Measurements from ENCODE around the gene TNFSF10. TPM values are rescaled to one million over a fixed set of nuclear protein-coding genes. Genes with fewer than 3 reads are reported as not detected.

Gene TNFSF10
- polyA plus RNA-seq, 5 donors = 39.0 to 52.7 (median 42.3) TPM

DNA sequence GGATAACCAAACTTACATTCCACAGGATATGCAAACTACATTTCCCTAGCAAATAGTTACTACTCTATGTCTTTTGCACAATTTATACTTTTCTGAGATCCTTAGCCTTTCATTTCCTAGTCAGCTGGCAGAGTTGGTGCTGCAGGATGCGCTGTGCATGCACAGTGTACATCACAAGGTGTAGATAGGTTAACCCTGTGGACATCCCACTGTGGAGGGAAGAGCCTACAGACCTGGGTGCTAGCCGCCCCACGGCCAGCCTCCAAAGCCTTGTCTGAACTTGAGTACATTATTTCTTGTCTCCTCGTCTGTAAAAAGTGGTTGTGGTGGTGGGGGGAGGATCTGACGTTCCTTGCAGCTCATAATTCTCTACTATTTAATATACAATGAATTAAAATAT is 3.5 kb downstream of the TNFSF10 start:
- DNase-seq = no peak

DNA sequence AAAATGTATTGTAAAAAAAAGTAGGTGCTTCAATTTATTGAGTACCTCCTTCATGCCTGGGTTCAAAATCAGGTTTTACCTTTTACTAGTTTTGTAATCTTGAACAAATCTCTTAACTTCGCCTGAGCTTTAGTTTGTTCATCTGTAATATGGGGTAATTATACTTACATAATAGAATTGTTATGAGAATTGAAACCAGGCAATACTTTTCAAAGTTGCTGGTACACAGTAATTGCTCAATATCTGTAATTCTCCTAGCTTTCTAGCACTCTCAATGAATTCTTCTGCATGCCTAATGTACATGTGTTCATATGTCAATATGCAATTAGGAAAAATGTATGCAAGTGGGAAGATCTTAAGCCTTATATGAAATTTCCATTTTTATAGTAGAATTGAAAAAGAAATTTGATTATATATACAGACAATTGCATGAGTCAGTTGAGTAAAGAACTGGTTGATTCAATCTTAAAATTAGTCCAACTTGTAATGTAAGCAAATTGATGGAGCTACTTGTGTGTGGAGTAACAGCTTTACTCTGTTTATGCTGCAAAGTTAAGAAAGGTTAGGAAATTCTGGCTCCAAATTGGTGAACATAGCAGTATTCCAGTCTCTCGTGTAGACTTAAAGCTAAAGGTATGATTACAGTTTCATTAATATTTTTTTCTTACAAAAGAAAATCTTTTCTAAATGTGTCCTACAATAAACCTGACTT is 4.1 kb downstream of the TNFSF10 start:
- DNase-seq = no peak

DNA sequence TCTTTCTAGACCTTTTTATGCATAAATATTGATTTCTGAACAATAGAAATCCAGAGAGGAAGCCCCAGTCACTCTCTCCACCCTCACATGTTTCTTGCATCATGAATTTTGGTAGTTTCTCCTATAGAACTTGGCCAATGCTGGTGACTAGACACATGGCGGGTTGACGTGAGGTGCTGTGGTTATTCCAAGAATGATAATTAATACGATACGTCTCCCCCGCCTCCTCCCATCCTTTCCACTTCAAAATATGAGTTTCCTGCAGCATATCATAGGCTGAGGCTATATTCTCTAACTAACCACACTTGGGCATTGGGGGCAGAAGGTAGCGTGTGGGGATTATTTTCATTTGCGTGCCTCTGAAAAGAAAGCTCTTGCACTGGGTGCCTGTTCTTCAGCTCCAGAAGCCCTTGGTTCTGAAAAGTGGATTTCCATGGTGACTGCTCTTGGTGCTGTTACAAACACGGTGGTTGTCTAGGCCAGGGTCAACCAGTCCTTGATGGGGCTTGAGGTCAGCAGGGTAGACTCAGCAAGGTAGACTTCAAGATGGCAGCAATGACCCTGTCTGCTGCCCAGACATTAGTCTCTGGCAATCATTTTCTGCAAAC is 5.3 kb downstream of the TNFSF10 start:
- no peak for DNase-seq

DNA sequence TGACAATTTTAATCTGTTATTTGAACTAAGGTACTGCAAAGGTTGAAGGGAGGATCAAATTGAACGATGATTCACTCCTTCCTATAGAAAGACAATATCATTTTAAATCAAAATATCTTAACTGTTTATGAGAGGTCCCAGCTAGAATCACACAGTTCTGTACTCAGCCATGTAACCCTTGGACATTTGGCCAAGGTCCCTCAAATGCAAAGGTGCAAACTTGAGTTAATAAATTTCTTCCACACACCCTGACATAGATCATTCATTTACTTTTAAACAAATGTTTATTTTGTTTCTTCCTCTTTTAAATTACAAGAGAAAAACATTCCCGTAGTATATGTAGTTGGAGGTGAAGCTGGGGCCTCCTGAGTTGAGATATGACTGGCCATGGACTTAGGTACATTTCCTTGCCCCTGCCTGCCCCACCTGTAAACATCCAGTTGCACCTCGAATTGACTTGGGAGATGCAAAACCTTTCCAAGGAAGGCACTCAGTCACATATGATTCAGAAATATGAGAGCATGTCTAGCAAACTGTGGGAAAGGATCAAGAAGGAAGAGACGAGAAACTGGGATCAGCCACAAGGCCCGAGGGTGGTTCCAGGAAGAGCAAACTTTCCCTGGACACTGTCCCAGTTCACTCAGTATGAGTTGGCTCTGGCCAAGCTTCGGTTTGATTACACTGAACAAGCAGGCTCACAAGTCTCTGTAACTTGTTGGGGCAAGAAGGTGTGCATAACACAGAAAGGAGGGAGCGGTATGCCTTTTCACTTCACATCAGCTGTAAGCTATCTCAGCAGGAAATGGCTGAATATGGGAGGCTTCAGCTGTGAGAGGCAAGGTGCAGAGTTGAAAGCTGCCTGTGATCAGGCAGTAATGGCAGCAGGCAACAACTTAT is 6.7 kb downstream of the TNFSF10 start:
- no peak for DNase-seq

DNA sequence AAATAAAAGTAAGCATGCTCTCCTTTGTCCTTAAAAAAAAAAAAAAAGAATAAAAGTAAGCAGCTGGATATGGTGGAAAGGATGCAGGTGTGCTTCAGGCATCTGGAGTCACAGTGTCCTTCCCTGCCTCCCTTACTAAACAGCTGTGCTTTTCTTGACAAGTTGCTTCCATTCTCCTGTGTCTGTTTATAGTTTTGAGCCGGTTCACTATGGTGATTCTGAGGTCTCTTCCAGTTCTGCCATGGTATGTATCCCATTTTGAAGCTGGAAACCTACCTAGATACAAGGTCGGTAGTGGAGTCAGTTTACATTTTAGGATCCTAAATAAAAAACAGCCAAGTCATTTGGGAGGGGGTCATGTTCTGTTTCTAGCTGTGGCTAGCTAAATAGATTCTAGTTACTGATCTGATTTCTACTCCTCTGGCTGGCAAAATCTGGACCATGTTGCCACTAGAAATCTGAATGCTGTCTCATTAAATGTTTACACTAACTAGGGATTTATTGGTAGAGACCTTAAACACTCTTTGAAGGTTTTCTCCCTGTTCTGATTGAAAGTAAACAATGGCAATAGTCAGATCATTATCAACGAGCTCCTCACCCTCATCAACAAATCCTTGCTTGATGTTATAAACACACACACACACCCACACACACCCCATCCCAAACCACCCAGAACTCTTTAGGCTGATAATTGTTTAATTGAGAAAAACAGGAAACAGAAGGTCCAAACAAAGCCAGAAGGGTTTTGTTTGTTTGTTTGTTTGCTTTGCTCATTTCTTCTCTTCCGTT is 7.9 kb downstream of the TNFSF10 start:
- no peak for DNase-seq

DNA sequence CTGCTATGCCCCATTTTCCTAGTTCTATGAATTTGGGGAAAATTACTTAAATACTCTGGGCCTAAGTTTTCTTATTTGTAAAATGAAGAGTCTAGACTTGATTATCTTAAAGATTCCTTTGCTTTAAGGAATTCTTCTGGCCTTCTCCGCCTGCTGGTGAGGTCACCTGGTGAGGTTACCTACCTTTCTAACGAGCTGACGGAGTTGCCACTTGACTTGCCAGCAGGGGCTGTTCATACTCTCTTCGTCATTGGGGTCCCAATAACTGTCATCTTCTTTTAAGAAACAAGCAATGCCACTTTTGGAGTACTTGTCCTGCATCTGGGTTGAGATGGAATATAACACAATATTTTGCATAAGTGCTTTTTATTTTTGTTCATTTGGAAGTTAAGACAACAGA is 8.6 kb downstream of the TNFSF10 start:
- DNase-seq = no peak

DNA sequence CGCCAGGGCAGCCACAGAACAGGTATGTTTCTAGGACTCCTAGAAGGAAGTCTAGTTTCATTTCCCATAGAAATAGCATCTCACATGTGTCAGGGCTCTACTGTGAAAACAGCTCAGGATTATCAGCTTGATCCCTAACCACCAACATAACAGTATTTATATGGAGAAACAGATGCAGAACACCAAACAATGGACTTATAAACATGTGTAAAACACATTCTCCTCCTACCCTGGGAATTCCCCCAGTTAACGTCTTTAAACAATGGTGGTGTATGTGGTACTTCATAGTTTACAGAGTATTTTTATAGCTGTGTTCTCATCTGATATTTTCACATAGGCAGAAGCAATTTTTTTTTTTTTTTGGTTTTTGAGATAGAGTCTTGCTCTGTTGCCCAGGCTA is 9.7 kb downstream of the TNFSF10 start:
- DNase-seq = no peak

DNA sequence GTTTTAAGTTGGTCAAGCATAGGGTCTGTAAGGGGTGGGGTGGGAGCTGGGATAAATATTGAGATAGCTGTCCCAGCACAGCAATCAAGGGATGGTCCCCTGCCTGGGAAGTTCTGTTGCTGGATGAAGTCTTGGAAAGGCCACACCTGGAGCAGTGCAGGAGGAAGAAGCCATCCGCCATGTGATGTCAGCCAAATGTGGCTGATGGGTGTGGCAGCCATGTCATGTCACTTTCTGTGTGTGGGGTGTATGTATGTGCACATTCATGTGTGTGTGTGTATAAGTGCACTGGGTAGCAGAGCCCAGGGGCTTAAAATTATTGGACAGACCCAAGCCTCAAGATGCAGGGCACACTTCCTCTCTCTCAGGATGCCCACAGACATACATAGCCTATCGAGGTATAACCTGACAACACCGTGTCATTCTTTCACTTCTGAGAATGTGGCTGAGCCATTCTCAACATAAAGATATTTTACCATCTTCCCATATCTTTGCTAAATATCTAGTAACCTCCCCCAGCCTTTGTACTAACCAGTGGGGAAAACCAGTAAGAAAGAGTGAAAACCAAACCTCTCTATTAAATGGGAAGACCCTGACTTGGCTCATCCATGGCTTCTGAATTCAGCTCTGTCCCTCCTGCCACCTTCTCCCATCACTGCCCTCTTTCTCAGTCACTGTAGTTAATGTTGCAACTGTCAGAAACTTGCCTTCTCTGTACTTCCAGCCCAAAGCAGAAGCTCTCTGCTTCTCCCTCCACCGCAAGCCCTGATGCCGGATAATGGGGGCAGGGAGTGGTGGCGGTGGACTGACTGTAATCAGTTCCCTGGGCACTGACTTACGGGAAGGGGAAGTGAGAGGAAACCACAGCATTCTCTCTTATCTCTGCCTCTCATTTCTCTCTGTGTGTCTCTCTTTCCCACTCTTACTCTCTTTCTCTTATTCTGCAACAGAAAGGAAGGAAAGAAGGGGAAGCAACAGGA is 11.2 kb downstream of the TNFSF10 start:
- no peak for DNase-seq

DNA sequence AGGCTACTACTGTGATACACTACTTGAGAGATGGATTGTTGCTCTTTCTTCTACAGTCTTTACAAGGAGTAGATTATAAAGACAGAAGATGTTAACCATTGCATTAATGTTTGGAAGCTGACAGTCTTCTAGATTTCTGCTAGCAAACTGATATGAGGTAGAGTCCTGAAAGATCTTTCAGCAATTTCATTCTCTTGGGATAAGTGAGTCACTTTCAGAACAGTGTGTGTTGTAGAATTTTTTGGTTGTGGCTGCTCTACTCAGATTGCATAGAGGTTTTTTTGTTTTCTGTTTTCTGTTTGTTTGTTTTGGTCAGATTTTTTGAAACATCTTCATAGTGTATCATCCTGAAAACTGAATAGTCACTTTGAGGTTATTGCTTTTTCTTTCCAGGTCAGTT is 17.1 kb downstream of the TNFSF10 start:
- no peak for DNase-seq

DNA sequence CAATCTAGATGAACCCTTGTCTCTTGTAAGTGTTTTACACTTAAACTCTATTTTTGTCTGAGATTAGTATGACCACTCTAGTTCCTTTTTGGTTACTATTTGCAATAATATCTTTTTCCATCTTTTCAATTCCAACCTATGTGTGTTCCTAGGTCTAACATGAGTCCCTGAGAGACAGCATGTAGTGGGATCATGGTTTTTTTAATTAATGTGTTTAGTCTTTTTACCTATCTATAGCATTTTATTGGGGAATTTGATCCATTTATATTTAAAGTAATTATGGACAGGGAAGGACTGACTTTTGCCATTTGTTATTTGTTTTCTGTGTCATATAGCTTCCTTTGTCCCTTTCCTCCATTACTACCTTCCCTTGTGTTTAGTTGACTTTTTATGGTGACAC is 21.7 kb downstream of the TNFSF10 start:
- DNase-seq = no peak

DNA sequence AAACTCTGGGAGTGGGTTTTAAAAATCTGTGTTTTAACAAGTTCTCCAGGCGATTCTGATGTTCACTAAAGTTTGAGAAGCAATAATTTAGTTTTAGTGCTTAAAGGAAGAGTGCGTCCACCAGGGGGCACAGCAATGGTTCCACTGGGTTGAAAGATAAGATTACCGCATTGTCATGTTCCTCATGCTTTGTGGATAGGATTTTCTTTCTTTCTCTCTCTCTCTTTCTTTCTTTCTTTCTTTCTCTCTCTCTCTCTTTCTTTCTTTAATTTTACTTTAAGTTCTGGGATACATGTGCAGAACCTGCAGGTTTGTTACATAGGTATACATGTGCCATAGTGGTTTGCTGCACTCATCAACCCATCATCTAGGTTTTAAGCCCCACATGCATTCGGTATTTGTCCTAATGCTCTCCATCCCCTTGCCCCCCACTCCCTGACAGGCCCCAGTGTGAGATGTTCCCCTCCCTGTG is 33.0 kb downstream of the TNFSF10 start:
- peak in 1 of 2 donors; percentile 59 for DNase-seq

DNA sequence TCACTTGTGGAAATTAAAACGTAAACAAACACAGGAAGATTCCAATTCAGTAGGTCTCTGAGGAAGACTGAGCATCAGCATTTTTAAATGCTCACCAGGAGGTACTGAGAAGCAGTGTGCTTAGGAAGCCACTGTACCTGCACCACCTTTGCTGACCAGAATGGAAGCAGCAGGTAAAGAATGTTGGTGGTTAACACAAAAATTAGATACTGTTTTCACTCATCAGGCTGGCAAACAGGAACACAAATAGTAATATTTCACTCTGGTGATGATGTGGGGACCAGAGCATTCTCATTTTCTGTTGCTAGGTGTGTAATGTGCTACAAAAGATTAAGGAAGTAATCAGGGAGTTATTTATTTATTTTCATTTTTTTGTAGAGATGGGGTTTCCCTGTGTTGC is 45.1 kb downstream of the TNFSF10 start:
- no peak for DNase-seq

DNA sequence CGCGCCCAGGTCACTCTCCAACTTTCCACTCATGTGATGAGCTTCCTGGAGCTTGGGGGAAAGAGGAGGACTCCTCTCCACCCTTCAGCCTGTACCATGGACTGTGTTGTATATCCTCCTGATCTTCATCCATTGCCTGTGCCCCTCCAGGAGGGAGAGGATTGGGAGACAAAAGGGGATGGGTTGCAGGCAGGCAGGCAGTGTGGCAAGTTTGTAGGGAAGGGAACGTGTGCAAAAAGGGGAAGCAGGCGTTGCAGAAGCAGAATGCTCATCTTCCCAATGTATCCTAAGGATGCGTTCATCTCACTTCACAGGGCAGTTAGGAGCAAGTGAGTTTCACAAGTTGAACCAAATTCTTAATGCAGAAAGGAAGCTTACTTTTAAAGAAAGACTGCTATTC is 46.9 kb downstream of the TNFSF10 start:
- no peak for DNase-seq

DNA sequence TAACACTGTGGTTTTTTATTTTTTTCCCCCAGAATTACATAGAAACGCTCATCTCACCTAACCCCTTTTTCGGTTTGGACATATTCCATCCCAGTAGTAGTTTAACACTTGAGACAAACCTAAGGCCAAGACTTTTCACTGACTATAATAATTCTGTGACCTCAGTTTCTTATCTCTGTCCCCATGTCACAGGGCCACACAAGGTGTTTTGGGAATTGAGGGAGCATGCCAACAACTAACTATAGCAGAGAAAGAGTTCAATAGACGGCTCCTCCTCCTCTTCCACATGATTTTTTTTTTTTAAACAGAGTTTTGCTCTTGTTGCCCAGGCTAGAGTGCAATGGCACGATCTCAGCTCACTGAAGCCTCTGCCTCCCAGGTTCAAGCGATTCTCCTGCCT is 47.5 kb downstream of the TNFSF10 start:
- DNase-seq = no peak

DNA sequence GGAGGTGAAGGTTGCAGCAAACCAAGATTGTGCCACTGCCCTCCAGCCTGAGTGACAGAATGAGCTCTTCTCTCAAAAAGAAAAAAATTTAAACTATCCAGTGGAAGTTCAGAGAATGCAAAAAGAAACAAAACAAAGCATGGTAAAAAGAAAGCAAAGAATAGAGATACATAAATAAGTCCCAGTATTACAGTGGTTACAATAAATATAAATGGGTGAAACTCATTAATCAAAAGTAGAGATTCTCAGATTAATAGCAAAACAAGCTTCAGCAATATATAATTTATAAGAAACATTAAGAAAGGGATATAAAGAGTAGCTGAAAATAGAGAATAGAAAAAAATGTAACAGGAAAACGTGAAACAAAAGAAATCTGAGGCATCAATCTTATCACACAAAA is 51.3 kb downstream of the TNFSF10 start:
- DNase-seq = no peak

DNA sequence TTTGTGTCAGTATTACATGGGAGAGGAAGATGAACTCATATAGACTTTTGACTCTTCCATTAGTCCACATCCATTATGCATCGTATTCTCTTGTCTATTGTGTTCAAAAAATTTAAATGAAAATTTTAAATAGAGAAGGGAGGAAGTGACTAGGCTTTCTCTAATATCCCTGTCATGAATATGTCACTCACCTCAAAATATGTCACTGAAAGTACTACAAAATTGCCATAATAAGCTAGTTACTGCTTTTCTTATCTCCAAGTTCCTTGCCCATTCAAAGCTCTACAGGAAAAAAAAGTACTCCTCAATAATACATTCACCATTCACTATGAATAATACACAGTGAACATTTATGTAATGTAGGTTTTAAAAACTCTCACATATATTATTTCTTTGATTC is 52.6 kb downstream of the TNFSF10 start:
- no peak for DNase-seq

DNA sequence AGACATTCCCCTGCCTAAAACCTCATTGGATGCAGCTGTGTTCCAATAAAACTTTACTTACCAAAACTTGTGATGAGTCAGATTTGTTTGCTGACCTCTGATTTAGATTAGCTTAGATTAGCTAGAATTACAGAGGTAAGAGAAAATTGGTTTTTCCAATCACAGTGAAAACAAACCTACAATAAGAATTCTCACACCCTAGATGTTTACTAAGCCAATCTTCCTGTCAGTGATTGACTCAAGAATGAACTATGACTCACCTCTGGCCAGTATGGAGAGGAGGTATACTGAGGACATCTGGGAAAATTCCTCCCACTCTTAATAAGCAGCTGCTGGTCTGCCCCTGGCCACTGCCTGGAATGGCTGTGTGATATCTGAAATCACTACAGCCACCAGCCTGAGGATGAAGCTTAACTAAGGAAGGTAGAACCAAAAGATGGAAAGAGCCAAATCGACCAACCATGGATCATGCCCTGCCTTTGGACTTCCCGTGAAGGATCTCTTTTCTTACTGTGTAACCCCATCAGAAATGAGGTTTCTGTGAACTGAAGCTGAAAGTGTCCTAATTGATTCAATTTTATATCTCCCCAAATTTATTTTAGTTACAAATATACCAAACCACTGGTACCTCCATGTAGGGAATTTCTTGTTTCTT is 55.9 kb downstream of the TNFSF10 start:
- no peak for DNase-seq

DNA sequence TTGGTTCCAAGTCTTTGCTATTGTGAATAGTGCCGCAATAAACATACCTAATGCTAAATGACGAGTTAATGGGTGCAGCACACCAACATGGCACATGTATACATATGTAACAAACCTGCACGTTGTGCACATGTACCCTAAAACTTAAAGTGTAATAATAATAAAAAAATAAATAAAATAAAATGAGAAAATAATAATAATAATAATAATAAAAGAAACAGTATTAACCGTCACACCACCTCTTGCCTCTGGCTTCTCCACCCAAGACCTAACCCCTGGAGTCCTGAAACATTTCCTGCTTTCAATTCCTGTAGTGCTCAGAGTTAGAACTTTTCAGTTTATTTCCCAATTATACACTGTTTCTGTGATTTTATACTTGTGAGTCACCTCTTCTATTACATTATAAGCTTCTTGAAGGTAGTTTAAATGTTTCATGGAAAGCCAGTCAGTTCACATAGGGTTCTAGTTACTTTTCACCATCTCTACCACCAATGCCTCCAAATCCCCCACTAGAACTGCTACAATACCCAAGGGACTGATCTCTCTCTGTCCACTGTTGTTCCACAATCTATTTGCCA is 56.6 kb downstream of the TNFSF10 start:
- no peak for DNase-seq

DNA sequence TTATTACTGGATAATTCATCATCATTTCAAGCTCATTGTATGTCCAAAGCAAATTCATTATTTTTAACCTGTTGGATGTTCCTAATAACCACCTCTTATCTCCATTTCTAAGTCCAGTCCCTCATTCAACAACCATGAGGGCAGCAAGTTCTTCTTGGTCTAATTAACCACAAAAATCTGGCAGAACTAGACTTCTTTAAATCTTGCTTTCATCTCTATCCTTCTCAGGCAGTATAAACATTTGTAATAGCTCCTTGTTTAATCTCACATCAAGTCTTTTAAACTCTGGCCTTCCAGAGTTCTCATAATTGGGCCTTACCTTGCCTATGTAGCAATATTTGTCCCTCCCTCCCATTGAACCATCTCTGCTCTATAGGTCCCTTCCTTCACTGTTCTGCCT is 57.9 kb downstream of the TNFSF10 start:
- no peak for DNase-seq

DNA sequence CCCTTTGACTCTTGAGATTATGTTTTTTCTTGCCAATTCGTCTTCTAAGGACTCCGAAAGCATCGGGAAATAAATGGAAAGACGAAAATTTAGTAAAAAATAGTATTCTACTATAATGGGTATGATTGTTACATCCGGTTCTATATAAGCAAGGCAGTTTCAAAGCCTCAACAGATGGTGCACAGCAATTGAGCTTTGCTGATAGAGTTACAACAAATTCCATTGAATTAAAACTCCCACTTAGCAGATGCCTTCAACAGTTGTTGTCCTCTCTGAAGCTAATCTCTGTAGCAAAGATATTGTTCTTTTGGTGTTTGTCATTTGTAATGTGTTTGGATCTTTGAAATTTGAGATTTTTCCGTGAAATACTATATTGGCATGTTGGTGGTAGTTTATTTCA is 58.9 kb downstream of the TNFSF10 start:
- DNase-seq = no peak
